HFFc6 (cell line): ENCODE measurements around the gene UBE2G1. TPM values are rescaled to one million over a fixed set of nuclear protein-coding genes. Genes with fewer than 3 reads are reported as not detected.

Experiments
- DNase-seq: peaks from one replicate; pipeline ENCODE4 v3.0.0-alpha.2; 2018
- H3K27ac Mint-ChIP-seq: 2 replicates; pipeline ENCODE4 v1.8.0; 2020; ENCODE audit warnings: mild to moderate bottlenecking, mixed read lengths
- H3K27me3 Mint-ChIP-seq: 2 replicates; pipeline ENCODE4 v1.8.0; 2021; ENCODE audit warnings: mild to moderate bottlenecking, moderate library complexity, mixed read lengths; ENCODE audit not compliant: insufficient read depth
- H3K36me3 Mint-ChIP-seq: 2 replicates; pipeline ENCODE4 v1.8.0; 2021; ENCODE audit warnings: low read depth, mixed read lengths
- H3K4me1 Mint-ChIP-seq: 2 replicates; pipeline ENCODE4 v1.8.0; 2020; ENCODE audit warnings: low read depth, mixed read lengths
- H3K4me3 Mint-ChIP-seq: 2 replicates; pipeline ENCODE4 v1.8.0; 2020; ENCODE audit warnings: mild to moderate bottlenecking, moderate library complexity, mixed read lengths
- H3K9me3 Mint-ChIP-seq: 2 replicates; pipeline ENCODE4 v1.8.0; 2020; ENCODE audit warnings: mild to moderate bottlenecking, mixed read lengths
- total RNA-seq, 6 experiments: library from RNA; stranded (reverse); fragmentation: NEBNext Ultra II Directional; extraction: Animal tissue kit (Norgen Biotek cat#: 25700); gene quantifications; 2 replicates in 1 of 6; 3 replicates in 5 of 6; pipeline ENCODE4 v1.2.3, GENCODE V29; 2021
- TF ChIP-seq, protein P1 (sequence below): fragments of 200-600 bp; sonication (generic); IDR thresholded peaks from 2 replicates; pipeline ENCODE4 v1.5.0; 2021; ENCODE audit warnings: antibody characterized with exemption, mild to moderate bottlenecking

The UBE2G1 gene
- total RNA-seq, 6 experiments from 2014 or later, result 56.3 to 73.1 (median 62.6) TPM

- Mint-ChIP-seq H3K9me3 (no peaks in the 10 kb centered on the region), H3K4me3 (no peak overlapping the region), H3K27me3 (no peaks in the 10 kb centered on the region), H3K4me1 (peaks cover 21% of the 10 kb centered on the region), H3K27ac (peak overlapping the region; percentile 27; the same call in 1 of the 2 replicates), H3K36me3 (no peaks in the 10 kb centered on the region)
- TF ChIP-seq, protein P1, sequence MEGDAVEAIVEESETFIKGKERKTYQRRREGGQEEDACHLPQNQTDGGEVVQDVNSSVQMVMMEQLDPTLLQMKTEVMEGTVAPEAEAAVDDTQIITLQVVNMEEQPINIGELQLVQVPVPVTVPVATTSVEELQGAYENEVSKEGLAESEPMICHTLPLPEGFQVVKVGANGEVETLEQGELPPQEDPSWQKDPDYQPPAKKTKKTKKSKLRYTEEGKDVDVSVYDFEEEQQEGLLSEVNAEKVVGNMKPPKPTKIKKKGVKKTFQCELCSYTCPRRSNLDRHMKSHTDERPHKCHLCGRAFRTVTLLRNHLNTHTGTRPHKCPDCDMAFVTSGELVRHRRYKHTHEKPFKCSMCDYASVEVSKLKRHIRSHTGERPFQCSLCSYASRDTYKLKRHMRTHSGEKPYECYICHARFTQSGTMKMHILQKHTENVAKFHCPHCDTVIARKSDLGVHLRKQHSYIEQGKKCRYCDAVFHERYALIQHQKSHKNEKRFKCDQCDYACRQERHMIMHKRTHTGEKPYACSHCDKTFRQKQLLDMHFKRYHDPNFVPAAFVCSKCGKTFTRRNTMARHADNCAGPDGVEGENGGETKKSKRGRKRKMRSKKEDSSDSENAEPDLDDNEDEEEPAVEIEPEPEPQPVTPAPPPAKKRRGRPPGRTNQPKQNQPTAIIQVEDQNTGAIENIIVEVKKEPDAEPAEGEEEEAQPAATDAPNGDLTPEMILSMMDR, result no peak
- DNase-seq, result no peak
Observed at GRCh38 chr17:4318596-4318995, 47.9 kb downstream of the UBE2G1 start.

DNA sequence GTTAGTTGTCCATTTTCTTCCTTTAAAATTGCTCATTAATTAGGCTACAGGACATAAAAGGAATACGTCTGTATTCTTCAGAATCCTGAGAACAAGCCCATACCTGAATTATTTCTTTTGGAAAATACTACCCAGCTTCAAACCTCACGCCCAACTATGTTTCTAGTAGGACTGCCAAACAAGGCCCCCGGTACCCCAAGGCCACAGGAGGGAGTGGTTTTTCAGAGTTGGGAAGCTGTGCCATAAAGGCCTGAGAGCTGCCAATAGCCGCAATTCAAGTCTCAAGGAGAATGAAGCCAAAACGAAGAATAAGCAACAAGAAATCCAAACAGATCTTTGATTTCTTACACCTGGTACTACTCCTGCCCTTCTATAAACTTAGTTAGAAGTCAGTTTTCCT, 48.3 kb downstream of the UBE2G1 start:
- Mint-ChIP-seq H3K27ac (peak overlapping the region; percentile 27; the same call in 1 of the 2 replicates), H3K9me3 (no peaks in the 10 kb centered on the region), H3K4me3 (no peak overlapping the region), H3K36me3 (no peaks in the 10 kb centered on the region), H3K27me3 (no peaks in the 10 kb centered on the region), H3K4me1 (peaks cover 25% of the 10 kb centered on the region)
- TF ChIP-seq, protein P1, result no peak
- no peak for DNase-seq

GRCh38 chr17:4317610-4318009, 48.9 kb downstream of the UBE2G1 start:
- Mint-ChIP-seq H3K4me1 (peaks cover 28% of the 10 kb centered on the region), H3K27ac (no peak overlapping the region), H3K9me3 (no peaks in the 10 kb centered on the region), H3K27me3 (no peaks in the 10 kb centered on the region), H3K36me3 (no peaks in the 10 kb centered on the region), H3K4me3 (no peak overlapping the region)
- no peak for DNase-seq
- TF ChIP-seq, protein P1, result no peak

GRCh38 chr17:4316648-4317047, 49.8 kb downstream of the UBE2G1 start:
- DNase-seq, result no peak
- peaks cover 26% of the 10 kb centered on the region for H3K4me1 Mint-ChIP-seq
- H3K4me3 Mint-ChIP-seq, result no peak overlapping the region
- H3K9me3 Mint-ChIP-seq, result no peaks in the 10 kb centered on the region
- TF ChIP-seq, protein P1, result no peak
- H3K27ac Mint-ChIP-seq, result no peak overlapping the region
- H3K27me3 Mint-ChIP-seq, result no peaks in the 10 kb centered on the region; the same call in 1 of the 2 replicates
- H3K36me3 Mint-ChIP-seq, result peaks cover 1% of the 10 kb centered on the region; the same call in 1 of the 2 replicates

DNA sequence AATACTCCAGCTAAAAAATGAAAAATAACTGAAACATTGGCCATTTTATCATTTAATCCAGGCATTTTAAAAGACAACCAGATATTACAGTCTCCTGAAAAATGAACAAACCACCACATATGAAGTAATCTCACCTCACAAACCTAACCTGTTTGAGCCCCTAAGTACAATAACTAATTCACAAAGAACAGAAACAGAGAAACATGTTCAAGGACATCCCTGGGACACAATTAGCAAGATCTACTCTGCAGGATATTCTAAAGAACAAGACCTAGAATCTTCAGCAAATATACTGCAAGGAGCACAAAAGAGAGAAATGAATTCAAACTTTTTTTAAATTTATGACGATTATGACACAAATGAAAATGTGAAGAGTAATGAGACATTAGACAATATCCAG, 51.9 kb downstream of the UBE2G1 start:
- H3K9me3 Mint-ChIP-seq, result no peaks in the 10 kb centered on the region
- no peak overlapping the region for H3K4me3 Mint-ChIP-seq
- peaks cover 6% of the 10 kb centered on the region; the same call in 1 of the 2 replicates for H3K36me3 Mint-ChIP-seq
- H3K27me3 Mint-ChIP-seq, result no peaks in the 10 kb centered on the region; the same call in 1 of the 2 replicates
- TF ChIP-seq, protein P1, result no peak
- H3K4me1 Mint-ChIP-seq, result peaks cover 46% of the 10 kb centered on the region
- DNase-seq, result no peak
- no peak overlapping the region for H3K27ac Mint-ChIP-seq

DNA sequence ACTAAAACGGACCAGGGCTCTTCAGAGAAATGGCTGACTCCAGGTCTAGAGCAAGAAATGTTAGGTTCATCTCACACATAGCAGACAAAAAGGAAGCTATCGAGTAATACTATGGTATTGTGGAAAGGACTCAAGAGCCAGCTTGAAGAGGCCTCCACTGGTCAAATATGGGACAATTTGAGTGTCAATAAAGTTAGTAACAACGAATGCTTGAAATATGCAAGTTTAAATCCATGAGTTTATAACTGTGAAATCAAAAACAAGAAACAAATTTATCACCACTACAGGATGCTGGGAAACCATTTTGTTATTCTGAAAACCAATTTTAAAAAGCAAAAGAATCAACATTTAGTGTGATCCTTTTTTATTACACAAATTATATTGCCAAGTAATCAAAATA, 52.3 kb downstream of the UBE2G1 start:
- DNase-seq, result no peak
- TF ChIP-seq, protein P1, result no peak
- Mint-ChIP-seq H3K36me3 (peaks cover 6% of the 10 kb centered on the region; the same call in 1 of the 2 replicates), H3K4me1 (peaks cover 49% of the 10 kb centered on the region), H3K27ac (no peak overlapping the region), H3K27me3 (no peaks in the 10 kb centered on the region; the same call in 1 of the 2 replicates), H3K9me3 (no peaks in the 10 kb centered on the region), H3K4me3 (no peak overlapping the region)
